GM19324 (cell line): ENCODE results near the gene SDK1.

Experiments
- ATAC-seq: cut with Tn5 transposase; IDR thresholded peaks from one replicate; pipeline ENCODE4 v1.9.1; 2021; ENCODE audit warnings: mild to moderate bottlenecking, moderate library complexity; ENCODE audit not compliant: unreplicated experiment, low FRiP score

Gene SDK1

DNA sequence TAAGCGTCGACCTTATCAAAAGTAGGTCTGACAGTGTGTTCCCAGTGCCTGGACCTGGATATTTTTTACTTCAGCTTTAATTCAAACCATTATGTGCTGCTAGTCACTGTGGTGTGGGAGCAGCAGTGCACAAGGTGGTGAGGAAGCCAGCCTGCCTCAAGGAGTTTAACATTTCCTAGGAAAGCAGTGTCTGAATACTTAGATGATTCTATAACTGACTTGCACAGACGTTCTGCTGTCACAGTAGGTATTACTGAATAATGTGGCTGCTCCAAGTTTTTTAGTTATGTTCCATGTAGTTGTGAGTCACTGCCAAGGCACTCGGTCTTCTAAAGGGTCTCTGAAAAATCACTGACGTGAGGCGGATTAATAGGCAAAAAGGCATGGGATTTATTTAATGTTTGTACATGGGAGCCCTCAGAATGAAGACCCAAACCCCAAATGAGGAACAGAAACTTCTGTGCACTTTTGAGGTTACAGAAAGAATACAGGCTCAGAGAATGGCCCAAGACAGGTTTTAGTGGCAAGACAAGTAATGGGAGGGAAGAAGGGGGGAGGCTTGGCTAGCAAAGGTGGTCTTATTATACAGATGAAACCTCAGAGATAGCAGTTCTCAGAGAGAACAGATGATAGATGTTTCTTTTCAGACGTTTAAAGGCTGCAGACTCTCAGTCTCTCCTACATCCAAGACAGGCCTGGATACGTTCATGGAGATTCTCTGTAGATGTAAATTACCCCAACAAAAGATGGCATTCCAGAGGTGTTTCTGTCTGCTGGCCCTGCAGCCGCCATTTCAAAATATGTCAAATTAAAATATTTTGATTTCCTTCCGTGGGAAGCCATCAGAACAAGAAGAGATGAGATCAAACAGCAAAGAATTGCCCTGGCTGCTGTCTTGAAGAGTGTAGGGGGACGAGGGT is 209.3 kb downstream of the SDK1 start:
- no peak for ATAC-seq

DNA sequence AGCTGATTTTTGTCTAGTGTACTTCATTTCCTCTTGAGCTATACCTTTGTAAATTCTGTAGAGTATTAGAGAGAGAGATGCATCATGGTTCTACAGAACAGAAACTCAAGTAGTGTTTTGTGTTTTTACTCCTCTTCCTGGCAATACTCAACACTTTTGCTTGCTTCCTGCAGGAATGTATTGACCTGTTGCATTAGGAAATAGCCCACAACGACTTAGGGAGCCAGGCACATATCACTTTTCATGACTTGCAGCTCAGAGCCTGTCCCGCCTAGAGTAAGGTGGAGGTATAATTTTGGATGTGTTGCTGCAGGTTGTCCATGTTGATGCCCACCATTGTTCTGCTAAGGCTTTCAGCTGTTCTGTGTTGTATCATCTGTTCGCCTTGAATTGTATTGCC is 216.3 kb downstream of the SDK1 start:
- no peak for ATAC-seq

DNA sequence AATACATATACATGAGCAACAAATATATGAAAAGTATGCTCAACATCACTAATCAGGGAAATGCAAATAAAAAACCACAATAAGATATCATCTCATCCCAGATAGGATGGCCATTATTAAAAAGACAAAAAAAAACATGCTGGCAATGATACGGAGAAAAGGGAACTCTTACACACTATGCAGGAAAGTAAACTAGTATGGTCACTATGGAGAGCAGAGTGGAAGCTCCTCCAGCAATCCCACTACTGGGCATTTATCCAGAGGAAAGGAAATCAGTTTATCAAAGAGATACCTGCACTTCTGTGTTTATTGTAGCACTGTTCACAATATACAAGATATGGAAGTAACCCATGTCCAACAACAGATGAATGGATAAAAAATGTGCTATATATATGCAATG is 217.5 kb downstream of the SDK1 start:
- ATAC-seq = no peak

DNA sequence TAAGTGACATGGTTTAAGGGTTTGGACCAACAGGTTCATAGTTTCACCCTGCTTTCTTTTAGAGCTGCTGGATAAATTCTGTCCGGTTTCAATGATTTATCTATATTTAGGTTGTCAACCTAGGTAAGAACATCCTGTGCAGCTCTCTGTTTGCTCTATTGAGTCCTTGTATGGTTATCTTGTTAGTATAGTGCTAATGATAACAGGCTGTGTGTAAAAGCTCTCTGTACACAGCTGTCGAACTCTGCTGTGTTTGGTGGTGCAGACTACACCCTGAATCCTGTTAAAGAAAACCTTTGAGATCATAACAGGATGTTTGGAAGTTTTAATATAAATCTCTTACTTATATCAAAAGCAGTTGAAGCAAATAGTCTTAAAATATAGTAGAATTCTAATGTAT is 219.2 kb downstream of the SDK1 start:
- no peak for ATAC-seq

DNA sequence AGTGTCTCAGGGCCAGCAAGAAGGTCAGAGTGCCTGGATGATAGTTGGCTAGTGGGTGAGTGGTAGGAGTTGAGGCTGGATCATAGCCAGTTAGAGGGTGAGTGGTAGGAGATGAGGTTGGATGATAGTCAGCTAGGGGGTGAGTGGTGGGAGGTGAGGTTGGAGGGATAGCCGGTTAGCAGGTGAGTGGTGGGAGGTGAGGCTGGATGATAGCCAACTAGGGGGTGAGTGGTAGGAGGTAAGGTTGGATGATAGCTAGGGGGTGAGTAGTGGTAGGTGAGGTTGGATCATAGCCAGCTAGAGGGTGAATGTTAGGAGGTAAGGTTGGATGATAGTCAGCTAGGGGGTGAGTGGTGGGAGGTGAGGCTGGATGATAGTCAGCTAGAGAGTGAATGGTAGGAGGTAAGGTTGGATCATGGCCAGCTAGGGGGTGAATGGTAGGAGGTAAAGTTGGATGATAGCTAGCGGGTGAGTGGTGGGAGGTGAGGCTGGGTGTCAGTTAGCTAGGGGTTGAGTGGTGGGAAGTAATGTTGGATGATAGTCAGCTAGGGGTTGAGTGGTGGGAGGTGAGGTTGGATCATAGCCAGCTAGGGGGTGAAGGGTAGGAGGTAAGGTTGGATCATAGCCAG is 226.6 kb downstream of the SDK1 start:
- no peak for ATAC-seq

DNA sequence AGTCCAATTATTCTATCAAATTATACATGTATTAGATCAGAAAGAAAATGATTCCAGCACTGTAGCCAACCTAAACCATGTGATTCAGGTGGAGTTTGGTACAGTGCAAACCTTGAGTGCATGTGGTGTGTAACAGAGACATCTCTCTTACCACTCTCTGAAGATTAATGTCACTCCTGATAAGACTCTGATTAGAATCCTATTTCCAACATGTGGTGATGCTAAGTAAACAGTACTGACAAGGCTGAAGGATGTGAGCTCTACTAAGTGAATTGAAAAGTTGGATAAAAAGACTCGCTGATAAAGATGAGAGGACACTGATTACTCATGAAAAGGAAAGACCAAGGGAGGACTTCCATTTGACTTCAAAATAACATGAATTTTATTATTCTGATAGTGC is 232.0 kb downstream of the SDK1 start:
- ATAC-seq = no peak

DNA sequence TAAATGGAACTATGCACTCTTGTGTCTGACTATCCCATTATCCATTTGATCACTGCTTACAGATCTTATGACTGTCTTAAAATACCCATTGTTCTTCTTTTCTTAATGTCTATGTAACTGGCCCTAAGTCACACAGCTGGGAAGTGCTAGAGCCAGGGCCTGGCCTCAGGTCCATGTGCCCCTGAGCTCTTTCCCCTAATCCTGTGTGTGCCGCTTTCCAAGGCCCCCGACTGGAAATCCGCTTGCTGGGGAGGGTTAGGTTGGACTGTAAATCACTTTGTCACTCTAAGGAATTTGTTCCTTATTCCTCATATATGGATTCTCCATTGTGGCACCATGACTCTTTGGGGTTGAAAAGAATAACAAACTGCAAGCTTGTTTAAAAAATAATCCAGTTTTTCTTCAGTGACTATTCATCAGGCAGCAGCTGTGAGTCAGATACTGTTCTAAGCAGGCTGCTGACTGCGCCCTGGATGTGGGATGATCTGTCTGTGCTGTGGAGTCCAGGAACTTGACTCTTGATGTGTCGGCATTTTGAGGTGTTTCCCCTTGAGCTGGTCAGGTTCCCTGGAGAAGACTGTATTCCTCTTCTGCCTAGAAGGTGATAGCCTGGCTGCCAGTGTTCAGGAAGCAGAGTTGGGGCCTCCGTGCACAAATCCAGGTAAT is 236.3 kb downstream of the SDK1 start:
- no peak for ATAC-seq

DNA sequence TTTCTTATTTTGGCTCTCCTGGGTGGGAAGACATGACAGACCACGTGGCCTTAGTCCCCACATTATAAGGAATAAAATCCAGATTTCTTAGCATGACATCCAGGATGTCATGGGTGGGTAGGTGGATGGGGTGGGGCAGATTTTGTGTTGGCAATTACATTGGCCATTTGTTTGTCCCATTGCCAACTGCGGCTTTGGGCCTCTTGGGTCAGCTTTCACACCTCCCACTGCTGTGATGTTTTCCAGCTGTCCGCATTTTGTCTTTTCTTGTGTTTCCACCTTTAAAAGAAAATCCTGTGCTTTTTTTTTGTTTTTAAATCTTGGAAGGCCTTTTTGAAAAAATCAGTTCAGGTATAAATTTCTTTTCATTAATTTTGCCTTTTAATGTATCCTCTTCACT is 237.0 kb downstream of the SDK1 start:
- ATAC-seq = no peak

DNA sequence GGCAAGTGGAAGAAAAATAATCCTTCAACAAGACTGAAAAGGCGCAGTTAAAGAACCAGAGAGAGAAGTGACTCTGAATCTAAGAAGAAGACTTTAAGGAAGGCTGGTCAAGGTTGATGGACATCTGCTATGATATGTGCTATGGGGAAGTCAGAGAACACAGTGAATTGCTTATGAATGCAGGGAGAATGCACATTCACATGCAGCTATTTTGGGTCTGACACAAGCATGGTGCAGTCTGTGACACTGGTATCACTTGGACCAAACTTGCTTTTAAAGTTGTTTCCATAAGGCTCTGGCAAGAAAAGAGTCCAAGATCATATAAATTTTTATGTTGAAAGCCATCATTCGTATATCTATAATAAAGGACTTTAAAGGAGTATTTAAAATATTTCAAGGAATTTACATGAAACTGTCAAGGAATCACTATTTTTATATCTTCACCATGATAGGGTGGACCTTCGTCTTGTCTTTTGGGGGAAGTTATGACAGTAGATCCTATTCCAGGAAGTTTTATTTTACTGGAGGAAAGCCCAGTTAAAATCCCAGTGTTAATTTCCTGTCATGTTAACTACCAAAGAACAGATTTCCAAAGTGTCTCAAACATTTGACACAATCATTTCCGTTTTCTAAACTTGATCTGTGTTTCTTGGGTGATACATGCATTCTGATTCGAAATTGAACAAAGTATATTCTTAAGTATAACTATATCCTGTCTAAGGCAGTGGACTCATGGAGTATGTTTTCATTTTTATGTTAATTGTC is 239.6 kb downstream of the SDK1 start:
- ATAC-seq = no peak

DNA sequence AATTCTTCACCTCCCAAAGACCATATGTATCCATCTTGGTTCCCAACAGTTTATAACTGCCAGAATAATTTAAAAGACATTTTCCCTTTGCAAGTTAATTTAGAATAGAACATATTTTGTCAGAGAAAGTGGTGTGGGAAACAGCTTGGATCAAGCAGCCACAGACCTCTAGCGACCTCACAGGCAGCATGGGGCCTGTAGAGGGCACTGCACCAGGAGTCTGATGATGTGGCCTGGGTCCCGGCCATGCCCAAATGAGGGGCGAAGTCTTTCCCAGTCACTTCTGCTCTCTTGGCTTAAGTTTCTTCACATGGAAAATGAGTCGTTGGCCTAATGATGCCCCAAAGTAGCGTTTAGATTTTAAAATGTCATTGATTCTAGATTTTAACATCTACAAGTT is 243.2 kb downstream of the SDK1 start:
- no peak for ATAC-seq

DNA sequence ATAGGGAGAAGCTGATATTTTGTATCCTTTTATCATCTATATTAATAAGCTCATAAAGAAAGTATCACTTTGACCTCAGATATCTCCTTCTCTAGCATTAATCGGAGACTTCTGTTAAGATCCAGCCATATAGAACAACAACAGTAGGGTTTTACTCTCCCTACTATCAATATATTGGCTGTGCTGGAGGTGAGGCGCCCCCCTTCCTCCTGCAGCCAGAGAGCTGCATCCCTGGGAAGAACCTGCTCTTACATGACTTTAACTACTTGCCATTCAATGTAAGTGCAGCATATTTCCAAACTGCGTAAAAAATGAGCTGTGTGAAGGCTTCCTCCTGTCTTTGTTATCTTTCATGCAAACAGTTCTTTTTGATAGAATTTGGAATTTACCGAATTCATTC is 247.8 kb downstream of the SDK1 start:
- no peak for ATAC-seq

DNA sequence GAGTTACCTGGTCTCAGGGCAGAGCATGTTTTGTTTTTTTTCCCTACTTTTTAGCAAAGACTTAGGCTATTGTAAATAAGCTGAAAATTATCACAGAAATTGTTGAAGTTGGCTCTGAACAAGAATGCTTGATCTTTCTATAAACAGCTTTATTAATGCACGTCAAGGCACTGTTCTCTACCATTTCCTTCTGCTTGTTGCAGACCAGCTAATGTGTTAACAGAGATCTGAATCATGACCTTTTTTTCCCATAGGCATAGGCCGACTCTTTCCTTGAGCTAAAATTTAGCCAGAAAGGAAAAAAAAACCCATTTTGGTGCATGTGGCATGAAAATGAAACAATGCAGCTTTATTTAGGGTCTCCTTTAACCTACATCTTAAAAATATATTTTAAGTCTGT is 248.5 kb downstream of the SDK1 start:
- no peak for ATAC-seq

DNA sequence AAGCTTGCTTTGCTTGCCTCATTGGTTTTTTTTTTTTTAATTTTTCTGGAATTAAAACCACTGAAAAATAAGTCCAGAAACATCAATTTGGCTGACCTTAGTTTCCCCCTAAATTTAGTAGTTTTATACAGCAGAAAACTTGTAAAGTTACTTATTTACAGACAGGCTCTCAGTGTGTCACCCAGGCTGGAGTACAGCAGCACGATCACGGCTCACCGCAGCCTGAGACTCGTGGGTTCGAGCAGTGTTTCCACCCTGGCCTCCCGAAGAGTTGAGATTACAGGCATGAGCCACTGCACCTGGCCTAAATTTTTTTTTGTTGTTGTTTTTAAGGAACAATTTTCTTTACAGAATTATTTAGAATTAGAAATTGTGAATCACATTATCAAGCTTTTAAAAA is 250.5 kb downstream of the SDK1 start:
- no peak for ATAC-seq

DNA sequence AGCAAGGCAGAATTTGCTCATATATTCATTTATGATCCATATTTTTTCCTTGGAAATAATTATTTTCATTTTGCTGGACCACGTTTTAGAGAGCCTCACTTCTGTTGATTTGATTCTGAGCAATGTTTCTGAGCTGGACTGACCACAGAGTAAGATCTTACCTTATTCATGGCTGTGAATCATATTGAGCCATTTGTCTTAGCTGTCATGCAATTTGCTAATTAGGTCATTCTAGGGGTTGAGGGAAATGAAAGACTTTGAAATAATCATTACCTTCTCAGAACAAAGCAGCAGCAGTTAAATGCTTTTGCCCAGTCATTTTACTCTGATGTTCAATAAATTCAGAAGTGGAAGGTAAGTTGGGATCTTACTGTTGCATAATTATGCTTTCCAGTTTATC is 251.4 kb downstream of the SDK1 start:
- no peak for ATAC-seq

DNA sequence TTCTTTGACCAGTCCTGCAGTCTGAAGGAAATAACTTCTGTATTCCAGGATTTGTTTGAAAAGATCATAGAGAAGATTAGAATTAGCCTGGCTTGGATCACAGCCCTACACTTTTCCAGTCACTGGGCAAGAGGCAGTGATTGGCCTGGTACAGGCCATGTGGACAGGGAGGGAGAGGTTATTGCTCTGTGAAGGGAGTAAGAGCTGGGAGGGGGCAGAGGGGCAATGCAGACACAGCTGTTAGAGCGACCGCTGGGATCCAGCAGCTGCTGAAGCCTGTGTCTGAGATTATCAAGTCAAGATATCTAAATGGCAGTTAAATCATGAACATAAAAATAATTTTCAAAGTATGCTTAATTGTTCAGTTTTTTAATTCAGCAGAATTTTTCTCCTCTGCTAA is 257.3 kb downstream of the SDK1 start:
- ATAC-seq = no peak

DNA sequence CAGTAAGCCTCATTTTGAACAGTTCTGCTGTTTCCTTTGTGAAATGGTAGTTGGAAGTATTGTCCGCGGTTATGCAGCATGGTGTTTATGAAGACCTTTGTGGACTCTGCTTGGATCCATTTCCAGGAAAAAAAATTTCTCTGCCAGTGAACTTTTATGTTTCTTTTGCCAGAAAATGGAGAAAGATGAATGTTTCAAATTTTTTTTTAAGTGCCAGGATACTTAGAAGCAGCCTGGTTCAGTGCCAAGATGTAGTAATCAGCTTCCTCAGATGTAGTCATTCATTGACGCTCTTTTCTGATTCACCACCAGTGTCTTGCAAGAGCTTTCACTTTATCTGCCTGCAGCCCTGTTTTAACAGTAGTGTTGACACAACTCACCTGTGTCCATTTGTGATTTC is 258.2 kb downstream of the SDK1 start:
- ATAC-seq = no peak

DNA sequence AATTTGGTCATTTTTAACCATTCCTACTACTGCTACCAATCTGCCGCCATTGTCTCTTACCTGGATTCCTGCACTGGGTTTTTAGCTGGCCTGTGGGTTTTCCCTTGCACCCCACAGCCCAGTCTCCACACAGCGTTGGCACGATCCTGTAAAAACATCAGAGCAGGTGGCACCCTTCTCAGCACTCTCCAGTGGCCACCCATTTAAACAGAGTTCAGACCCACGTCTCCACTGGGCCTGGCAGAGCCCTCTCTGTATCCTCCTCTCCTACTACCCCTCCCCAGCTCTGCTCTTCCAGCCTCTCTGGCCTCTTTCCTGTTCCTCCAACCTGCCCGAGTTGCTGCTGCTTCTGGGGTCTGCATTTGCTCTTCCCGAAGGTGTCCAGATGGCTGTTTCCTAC is 259.4 kb downstream of the SDK1 start:
- no peak for ATAC-seq

DNA sequence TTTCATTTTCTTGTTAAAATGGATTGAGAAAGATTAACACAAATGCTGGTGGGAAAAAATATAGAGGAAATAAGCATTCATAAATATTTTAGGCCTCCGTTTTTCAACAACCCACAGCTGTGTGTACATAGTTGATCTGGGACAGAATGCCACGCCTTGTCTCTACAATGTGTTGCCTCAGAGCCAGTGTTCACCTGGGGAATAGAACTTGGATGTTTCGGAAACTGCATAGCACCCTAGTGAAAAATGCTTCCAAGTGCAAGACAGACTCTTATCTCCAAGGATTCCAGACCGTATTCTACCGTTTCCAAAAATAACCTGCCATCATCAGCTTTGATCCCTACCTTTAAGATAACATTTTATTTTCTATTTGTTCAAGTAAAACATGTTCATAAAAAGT is 260.9 kb downstream of the SDK1 start:
- no peak for ATAC-seq

DNA sequence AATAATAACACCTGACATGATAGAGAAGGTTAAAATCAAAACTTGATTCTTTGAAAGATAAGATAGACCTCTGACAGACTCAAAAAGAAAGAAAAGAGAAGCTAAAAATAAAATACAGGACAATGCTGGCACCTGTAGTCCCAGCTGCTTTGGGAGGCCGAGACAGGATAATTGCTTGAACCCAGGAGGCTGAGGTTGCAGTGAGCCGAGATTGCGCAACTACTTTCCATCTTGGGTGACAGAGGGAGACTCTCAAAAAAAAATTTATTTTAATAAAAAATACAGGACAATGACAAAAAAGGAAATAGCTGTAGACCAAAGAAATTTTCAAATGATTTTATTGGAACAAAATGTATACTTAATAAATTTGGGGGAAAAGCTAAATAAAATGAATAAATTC is 263.2 kb downstream of the SDK1 start:
- no peak for ATAC-seq

DNA sequence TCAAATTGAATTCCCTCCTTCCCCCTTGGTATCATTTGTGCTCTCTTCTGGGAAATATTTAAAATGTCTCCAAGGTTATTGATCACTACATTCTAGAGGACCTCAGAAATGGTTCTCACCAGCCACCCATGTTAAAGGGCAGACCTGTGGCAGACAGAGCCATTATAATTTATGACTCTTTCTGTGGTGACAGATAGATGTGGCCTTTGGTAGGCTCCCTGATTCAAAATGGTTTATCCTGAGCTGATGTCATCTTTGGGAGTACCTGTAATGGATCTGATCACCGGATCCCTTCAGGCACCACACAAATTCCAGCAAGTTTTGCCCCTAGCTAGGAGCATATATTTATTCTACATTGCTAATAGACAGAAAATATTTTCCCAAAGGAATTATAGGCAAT is 267.5 kb downstream of the SDK1 start:
- no peak for ATAC-seq

DNA sequence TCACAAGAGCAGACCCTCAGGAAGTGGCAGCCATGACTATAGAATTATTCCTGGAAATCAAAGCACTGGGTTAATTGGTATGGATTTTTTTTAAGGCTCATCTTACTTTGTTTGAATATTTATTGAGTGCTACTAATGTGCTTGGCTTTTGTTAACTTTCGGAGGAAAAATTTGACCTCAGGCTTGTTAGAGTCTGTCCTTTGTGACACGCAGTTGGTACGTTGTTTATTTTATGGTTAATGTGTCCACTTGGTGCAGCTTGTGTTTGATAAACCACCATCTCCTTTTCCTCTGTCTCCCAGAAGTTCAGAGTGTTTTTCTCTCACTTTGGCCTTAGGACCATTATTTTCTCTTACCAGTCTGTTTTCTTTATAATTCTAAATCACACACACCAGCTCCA is 268.6 kb downstream of the SDK1 start:
- no peak for ATAC-seq
